Left renal cortex interstitium (tissue), 4 donors: Measurements from ENCODE around the gene NKX2-1. TPM values are rescaled to one million over a fixed set of nuclear protein-coding genes. Genes with fewer than 3 reads are reported as not detected.
"Not testable (repeated sequence)": the region's sequence is repeated elsewhere in the genome, so short reads cannot be mapped to it uniquely, and the experiment has no call there.

Experiments
- DNase-seq, 4 donors: peaks; one replicate each; pipeline ENCODE4 v3.0.0-alpha.2; 2013; ENCODE audit warnings: low read depth in 4 of 4, low spot score in 2 of 4, missing footprints in 1 of 4
- polyA plus RNA-seq, 4 donors: library from polyadenylated mRNA; unstranded; fragments of 120-200 nt; gene quantifications; one replicate each; pipeline ENCODE4 v1.2.1, GENCODE V29; 2013; ENCODE audit not compliant: insufficient read length in 4 of 4

NKX2-1 gene
- polyA plus RNA-seq, 4 donors: not detected

GRCh38 chr14:36505892-36506731, 13.9 kb downstream of the NKX2-1 start:
- DNase-seq: no peak

- DNase-seq: no peak
Observed at GRCh38 chr14:36505181-36505815, 14.7 kb downstream of the NKX2-1 start.

GRCh38 chr14:36504771-36505175, 15.3 kb downstream of the NKX2-1 start:
- DNase-seq: no peak

- no peak for DNase-seq
Observed at GRCh38 chr14:36503771-36504741, 16.0 kb downstream of the NKX2-1 start.

GRCh38 chr14:36502558-36503508, 17.2 kb downstream of the NKX2-1 start:
- DNase-seq: no peak

GRCh38 chr14:36498938-36499337, 21.1 kb downstream of the NKX2-1 start:
- DNase-seq: no peak

- DNase-seq: no peak
Observed at GRCh38 chr14:36496346-36496745, 23.7 kb downstream of the NKX2-1 start.

- no peak for DNase-seq
Observed at GRCh38 chr14:36495666-36496065, 24.4 kb downstream of the NKX2-1 start.

- DNase-seq: no peak
Observed at GRCh38 chr14:36493761-36494160, 26.3 kb downstream of the NKX2-1 start.

- no peak for DNase-seq
Observed at GRCh38 chr14:36485773-36486172, 34.3 kb downstream of the NKX2-1 start.

GRCh38 chr14:36479344-36479743, 40.7 kb downstream of the NKX2-1 start:
- DNase-seq: no peak

- DNase-seq: no peak
Observed at GRCh38 chr14:36478782-36479181, 41.2 kb downstream of the NKX2-1 start.

GRCh38 chr14:36477266-36477665, 42.8 kb downstream of the NKX2-1 start:
- DNase-seq: no peak

- not testable (repeated sequence) for DNase-seq
Observed at GRCh38 chr14:36476061-36476460, 44.0 kb downstream of the NKX2-1 start.

- no peak for DNase-seq
Observed at GRCh38 chr14:36474593-36474992, 45.4 kb downstream of the NKX2-1 start.

GRCh38 chr14:36471431-36471830, 48.6 kb downstream of the NKX2-1 start:
- DNase-seq: no peak

- no peak for DNase-seq
Observed at GRCh38 chr14:36467332-36467731, 52.7 kb downstream of the NKX2-1 start.
